SK-N-SH treated with all-trans-retinoic acid at 6 μM for 48 hours (cell line): ENCODE results near the gene LMAN1.

Experiments
- CREB5 ChIP-seq: fragments of 250-450 bp; sonication (Bioruptor Pico); IDR thresholded peaks from 2 replicates; pipeline ENCODE4 v1.5.1; 2020; ENCODE audit warnings: low read depth, mild to moderate bottlenecking, moderate library complexity
- PATZ1 ChIP-seq: fragments of 250-450 bp; sonication (Bioruptor Pico); IDR thresholded peaks from 2 replicates; pipeline ENCODE4 v1.8.0; 2020; ENCODE audit warnings: mild to moderate bottlenecking, moderate library complexity, borderline replicate concordance
- ZC3H10 ChIP-seq: fragments of 250-450 bp; sonication (Bioruptor Pico); IDR thresholded peaks from 2 replicates; pipeline ENCODE4 v1.5.1; 2021; ENCODE audit warnings: mild to moderate bottlenecking, moderate library complexity
- ZFP30 ChIP-seq: fragments of 450-650 bp; formaldehyde crosslinking; IDR thresholded peaks from 2 replicates; pipeline ENCODE4 v1.5.0; 2022; ENCODE audit warnings: mild to moderate bottlenecking, moderate library complexity

GRCh38 chr18:59324623-59324971, 34.5 kb downstream of the LMAN1 start:
- no peak for TF ChIP-seq ZFP30 (CRISPR knock-in tag)
- TF ChIP-seq PATZ1 = no peak
- TF ChIP-seq CREB5 (CRISPR knock-in tag) = no peak
- TF ChIP-seq ZC3H10 (CRISPR knock-in tag) = no peak
